Measurements from ENCODE around the gene NCBP2L. TPM values are rescaled to one million over a fixed set of nuclear protein-coding genes. Genes with fewer than 3 reads are reported as not detected.

The NCBP2L gene
- total RNA-seq, 1 donor from 2014 or later, result not detected

DNA sequence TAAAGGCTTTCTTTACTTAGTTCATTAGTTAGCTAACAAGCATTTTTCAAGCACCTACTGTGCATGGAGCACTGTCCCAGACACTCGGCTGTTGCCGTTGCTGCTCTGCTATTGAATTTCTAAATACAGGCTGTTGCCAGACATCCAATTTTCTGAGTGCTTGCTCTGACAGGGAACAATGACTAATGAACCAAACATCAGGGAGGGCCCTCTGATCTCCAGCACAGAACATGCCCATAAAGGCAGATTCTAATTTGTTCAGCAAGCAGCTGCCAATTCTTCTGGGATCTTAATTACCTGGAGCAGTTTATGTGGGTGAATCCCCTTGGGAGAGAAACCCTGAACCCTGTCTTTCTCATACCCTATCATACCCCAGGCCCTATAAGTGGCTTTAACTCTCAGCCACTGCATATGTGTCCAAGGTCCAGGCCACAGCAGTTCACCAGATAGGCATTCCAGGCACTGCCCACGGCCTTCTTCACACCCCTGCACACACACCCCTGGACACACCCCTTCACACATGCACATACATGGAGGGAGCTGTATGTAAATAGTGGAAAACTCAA, 29.9 kb upstream of the NCBP2L start:
- peaks cover 20% of the 10 kb centered on the region for H3K4me1 ChIP-seq
- no peaks in the 10 kb centered on the region for H3K9me3 ChIP-seq
- H3K27me3 ChIP-seq, result no peaks in the 10 kb centered on the region
- ATAC-seq (peak; percentile 85), DNase-seq (no peak)
- H3K36me3 ChIP-seq, result no peaks in the 10 kb centered on the region
- no peak overlapping the region for H3K4me3 ChIP-seq
- TF ChIP-seq, protein P1, sequence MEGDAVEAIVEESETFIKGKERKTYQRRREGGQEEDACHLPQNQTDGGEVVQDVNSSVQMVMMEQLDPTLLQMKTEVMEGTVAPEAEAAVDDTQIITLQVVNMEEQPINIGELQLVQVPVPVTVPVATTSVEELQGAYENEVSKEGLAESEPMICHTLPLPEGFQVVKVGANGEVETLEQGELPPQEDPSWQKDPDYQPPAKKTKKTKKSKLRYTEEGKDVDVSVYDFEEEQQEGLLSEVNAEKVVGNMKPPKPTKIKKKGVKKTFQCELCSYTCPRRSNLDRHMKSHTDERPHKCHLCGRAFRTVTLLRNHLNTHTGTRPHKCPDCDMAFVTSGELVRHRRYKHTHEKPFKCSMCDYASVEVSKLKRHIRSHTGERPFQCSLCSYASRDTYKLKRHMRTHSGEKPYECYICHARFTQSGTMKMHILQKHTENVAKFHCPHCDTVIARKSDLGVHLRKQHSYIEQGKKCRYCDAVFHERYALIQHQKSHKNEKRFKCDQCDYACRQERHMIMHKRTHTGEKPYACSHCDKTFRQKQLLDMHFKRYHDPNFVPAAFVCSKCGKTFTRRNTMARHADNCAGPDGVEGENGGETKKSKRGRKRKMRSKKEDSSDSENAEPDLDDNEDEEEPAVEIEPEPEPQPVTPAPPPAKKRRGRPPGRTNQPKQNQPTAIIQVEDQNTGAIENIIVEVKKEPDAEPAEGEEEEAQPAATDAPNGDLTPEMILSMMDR (IDR thresholded peaks at IDR 0.05), result no peak
- intact Hi-C loops (cut with DNase I), result no loop called here
- H3K27ac ChIP-seq, result peak overlapping the region; percentile 68

DNA sequence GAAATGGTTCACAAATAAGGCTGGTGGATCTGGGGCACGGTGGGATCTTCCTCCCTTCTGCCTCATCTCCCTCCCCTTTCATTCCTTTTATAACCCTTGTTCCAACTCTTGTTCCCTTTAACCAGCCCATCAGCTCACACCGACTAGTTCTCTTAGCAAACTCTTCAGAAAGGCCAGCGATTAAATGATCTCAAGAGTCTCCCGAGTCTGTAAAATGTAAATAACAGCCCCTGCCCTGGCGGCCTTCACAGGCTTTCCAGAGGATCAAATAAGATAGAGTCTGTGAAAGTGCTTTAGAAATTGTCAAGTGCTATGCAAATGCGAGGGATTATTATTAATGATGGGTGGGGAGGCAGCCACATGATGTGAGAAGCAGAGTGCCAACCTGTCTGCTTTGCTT, 29.0 kb upstream of the NCBP2L start:
- DNase-seq (no peak), ATAC-seq (no peak)
- intact Hi-C loops (cut with DNase I), result no loop called here
- H3K27me3 ChIP-seq, result no peaks in the 10 kb centered on the region
- H3K9me3 ChIP-seq, result no peaks in the 10 kb centered on the region
- H3K4me3 ChIP-seq, result no peak overlapping the region
- TF ChIP-seq, protein P1 (IDR thresholded peaks at IDR 0.05), result no peak
- peak overlapping the region; percentile 68 for H3K27ac ChIP-seq
- H3K36me3 ChIP-seq, result no peaks in the 10 kb centered on the region
- peaks cover 15% of the 10 kb centered on the region for H3K4me1 ChIP-seq

DNA sequence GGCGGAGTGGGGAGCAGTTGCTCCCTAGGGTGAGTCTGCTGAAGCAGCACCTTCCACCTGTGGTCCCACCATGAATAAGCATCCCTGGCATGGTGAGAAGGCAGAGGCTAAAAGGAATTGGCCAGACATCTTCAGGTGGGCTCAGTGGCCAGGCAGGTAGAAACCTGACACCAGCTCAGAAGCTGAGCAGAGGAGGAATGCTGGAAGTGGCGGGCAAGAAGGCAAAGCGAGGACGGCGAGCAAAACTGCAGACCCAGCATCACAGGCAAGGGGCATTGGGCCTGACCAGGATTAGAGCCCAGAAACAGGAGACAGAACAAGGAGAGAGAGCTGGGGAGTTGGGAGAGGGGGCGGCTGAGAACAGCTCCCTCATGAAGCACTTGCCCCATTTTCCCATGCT, 27.3 kb upstream of the NCBP2L start:
- Histone ChIP-seq H3K27ac (no peak overlapping the region), H3K4me1 (peaks cover 14% of the 10 kb centered on the region), H3K9me3 (no peaks in the 10 kb centered on the region), H3K4me3 (no peak overlapping the region), H3K36me3 (no peaks in the 10 kb centered on the region), H3K27me3 (no peaks in the 10 kb centered on the region)
- DNase-seq (no peak), ATAC-seq (no peak)
- TF ChIP-seq, protein P1 (IDR thresholded peaks at IDR 0.05), result no peak
- intact Hi-C loops (cut with DNase I), result no loop called here

DNA sequence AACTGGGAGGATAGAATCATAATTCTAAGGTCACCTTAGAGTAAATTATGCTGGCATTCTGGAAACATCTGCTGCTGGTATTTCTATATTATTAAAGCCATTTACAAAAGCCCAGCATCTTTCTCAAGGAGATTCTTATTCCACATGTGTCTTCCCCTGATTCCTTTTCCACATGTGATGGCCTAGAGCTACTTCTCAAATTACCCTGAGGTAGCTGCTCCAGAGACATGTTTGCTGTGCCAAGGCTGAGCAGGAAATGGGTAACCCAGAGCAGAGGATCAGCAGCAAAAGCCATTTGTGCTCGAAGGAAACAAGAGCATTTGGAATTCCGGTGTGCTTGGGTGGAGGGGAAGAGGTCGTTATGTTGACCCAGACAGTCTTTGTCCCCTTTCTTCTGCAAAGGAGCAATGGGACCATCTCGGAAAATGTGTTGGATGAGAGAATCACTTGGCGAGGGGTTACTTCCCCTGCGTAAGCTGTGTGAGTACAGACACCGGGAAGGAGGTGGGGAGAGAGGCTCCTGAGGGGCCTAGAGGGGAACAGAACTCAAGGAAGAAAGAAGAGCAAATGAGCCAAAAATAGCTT, 26.6 kb upstream of the NCBP2L start:
- DNase-seq (no peak), ATAC-seq (no peak)
- no peaks in the 10 kb centered on the region for H3K27me3 ChIP-seq
- H3K4me1 ChIP-seq, result peaks cover 14% of the 10 kb centered on the region
- intact Hi-C loops (cut with DNase I), result no loop called here
- TF ChIP-seq, protein P1 (IDR thresholded peaks at IDR 0.05), result no peak
- H3K9me3 ChIP-seq, result no peaks in the 10 kb centered on the region
- H3K27ac ChIP-seq, result no peak overlapping the region
- no peak overlapping the region for H3K4me3 ChIP-seq
- H3K36me3 ChIP-seq, result no peaks in the 10 kb centered on the region

DNA sequence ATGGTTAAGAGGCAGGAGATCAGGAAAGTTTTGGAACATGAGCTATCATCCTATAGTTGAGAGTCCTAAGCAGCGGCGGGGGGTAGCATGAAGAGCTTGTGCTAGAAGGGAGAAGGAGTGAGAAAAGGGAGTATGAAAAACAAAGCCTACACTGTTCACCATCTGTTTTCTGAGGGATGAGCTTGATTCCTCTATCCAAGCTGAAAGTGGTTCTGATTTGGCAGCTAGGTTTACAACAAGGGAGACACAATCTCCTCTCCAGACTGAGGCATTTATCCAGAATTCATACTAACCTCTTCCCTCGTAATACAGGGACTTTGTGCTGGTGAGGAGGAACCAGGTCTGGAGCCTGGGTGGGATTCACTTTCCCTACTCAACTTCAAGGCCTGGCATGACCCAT, 25.5 kb upstream of the NCBP2L start:
- peaks cover 9% of the 10 kb centered on the region for H3K4me1 ChIP-seq
- H3K27ac ChIP-seq, result no peak overlapping the region
- ATAC-seq, result no peak
- no peaks in the 10 kb centered on the region for H3K36me3 ChIP-seq
- no peak overlapping the region for H3K4me3 ChIP-seq
- no peak for DNase-seq
- TF ChIP-seq, protein P1 (IDR thresholded peaks at IDR 0.05), result no peak
- intact Hi-C loops (cut with DNase I), result no loop called here
- no peaks in the 10 kb centered on the region for H3K9me3 ChIP-seq
- H3K27me3 ChIP-seq, result no peaks in the 10 kb centered on the region
